Pancreas (tissue), 10 donors: Measurements from ENCODE around the gene PGM5. TPM values are rescaled to one million over a fixed set of nuclear protein-coding genes. Genes with fewer than 3 reads are reported as not detected.
A peak's percentile ranks its signal among the peaks of the same experiment; 100 is the strongest.

Experiments used
- ATAC-seq, 4 donors: fragments of 200-7000 bp; cut with Tn5 transposase; one replicate each; pipeline versions ENCODE4 v1.8.0 to v1.9.1; 2020; ENCODE audit warnings: mild to moderate bottlenecking in 4 of 4, moderate library complexity in 4 of 4
- DNase-seq, 6 donors: peaks; one replicate each; pipeline ENCODE4 v3.0.0-alpha.2; 2020
- FAIRE-seq: peaks from 2 replicates; lab custom pipeline; 2012; peaks lifted over from hg19 to GRCh38; lab: Jason Lieb, UNC
- H3K27ac ChIP-seq, 4 donors: fragments of 200-600 bp; sonication (generic); 1 replicate in 3 of 4; 2 replicates in 1 of 4; pipeline versions ENCODE4 v1.5.0 to v1.8.0; 2020
- H3K27me3 ChIP-seq, 4 donors: fragments of 200-600 bp; one replicate each; pipeline ENCODE4 v1.8.0; 2021
- H3K36me3 ChIP-seq, 3 donors: fragments of 200-600 bp; sonication (generic) in 1 of 3; one replicate each; pipeline versions ENCODE4 v1.5.0 to v1.8.0; 2020 to 2021
- H3K4me1 ChIP-seq, 3 donors: fragments of 200-600 bp; one replicate each; pipeline ENCODE4 v1.8.0; 2021
- H3K4me3 ChIP-seq, 4 donors: fragments of 200-600 bp; sonication (generic) in 2 of 4; one replicate each; pipeline versions ENCODE4 v1.5.0 to v1.8.0; 2020 to 2021
- H3K9me3 ChIP-seq, 4 donors: fragments of 200-600 bp; one replicate each; pipeline ENCODE4 v1.8.0; 2021
- WGBS, 2 donors: extraction: QIAGEN DNeasy Blood & Tissue Kit; methylation state at CpG; one replicate each; pipeline ENCODE4 v1.1.7; 2013; 5-methylcytosine and 5-hydroxymethylcytosine counted together
- intact Hi-C, 3 donors: fragments of 100-400 bp; cut with DNase I; formaldehyde crosslinking; loops; one replicate each; pipeline versions ENCODE4 v1.11.1 to v1.14.2; 2022
- polyA plus RNA-seq, 2 donors: library from polyadenylated mRNA; stranded (reverse); fragments of 200-250 nt; gene quantifications; one replicate each; pipeline ENCODE4 v1.2.3, GENCODE V29; 2013
- total RNA-seq, 6 donors: library from RNA; stranded (reverse); fragmentation: NEBNext Ultra II Directional in 4 of 6; extraction: Animal tissue kit (Norgen Biotek cat#: 25700) in 4 of 6; gene quantifications; one replicate each; pipeline versions ENCODE4 v1.2.1 to v1.2.4, GENCODE V29; 2021 to 2023
- TF ChIP-seq, protein P1 (sequence below), 4 donors: fragments of 200-600 bp; sonication (generic) in 3 of 4; IDR thresholded peaks; one replicate each; pipeline versions ENCODE4 v1.5.0 to v1.8.0; 2021; ENCODE audit warnings: antibody characterized with exemption in 4 of 4
- donor health status: healthy with polysubstance abuse.
- donor health status: DM: no; HTN: no; CAD: no; lungs with moderate emphysema.
- donor health status: DM: no; HTN: no; CAD: no.
- donor health status: control.
- donor health status: control.
- donor health status: Bipolar disorder and iron deficiency.
- donor health status: DM: yes; HTN: yes; CAD: no.
- donor health status: DM: no; HTN: no; CAD: no.
- donor health status: DM: no; HTN: no; CAD: no.
- donor health status: DM: yes; HTN: yes; CAD: no.

Gene PGM5
- total and polyA plus RNA-seq, 8 donors: 1.9 to 4.6 (median 2.3) TPM

DNA sequence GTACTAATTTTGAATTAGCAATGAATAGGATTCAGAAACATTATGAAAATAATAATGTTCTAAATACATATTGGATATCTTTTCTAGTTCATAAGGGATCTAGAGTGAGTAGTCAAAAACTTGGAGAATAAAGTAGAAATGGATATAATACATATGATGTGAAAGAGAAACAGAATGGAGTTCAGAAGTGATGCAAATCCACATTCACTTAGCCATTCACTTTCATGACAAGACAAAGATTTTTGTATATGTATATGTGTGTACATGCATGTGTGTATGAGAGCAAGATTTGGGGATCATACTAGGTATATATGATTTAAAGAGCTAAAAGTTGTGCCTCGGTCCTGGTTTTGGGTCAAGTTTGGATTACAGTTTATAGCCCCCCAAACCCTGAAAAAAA is 150.1 kb downstream of the PGM5 start:
- DNase-seq (no peak), FAIRE-seq (no peak), ATAC-seq (no peak)
- Histone ChIP-seq H3K4me1 (no peaks in the 10 kb centered on the region), H3K27ac (no peak overlapping the region), H3K4me3 (no peak overlapping the region), H3K9me3 (no peaks in the 10 kb centered on the region), H3K36me3 (no peaks in the 10 kb centered on the region), H3K27me3 (no peaks in the 10 kb centered on the region)
- TF ChIP-seq, protein P1, sequence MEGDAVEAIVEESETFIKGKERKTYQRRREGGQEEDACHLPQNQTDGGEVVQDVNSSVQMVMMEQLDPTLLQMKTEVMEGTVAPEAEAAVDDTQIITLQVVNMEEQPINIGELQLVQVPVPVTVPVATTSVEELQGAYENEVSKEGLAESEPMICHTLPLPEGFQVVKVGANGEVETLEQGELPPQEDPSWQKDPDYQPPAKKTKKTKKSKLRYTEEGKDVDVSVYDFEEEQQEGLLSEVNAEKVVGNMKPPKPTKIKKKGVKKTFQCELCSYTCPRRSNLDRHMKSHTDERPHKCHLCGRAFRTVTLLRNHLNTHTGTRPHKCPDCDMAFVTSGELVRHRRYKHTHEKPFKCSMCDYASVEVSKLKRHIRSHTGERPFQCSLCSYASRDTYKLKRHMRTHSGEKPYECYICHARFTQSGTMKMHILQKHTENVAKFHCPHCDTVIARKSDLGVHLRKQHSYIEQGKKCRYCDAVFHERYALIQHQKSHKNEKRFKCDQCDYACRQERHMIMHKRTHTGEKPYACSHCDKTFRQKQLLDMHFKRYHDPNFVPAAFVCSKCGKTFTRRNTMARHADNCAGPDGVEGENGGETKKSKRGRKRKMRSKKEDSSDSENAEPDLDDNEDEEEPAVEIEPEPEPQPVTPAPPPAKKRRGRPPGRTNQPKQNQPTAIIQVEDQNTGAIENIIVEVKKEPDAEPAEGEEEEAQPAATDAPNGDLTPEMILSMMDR (IDR thresholded peaks at IDR 0.05): no peak
- intact Hi-C loops: no loop called here
- WGBS, 2 donors: 89 to 97% methylated on average over 1 of the region's 1 CpG

DNA sequence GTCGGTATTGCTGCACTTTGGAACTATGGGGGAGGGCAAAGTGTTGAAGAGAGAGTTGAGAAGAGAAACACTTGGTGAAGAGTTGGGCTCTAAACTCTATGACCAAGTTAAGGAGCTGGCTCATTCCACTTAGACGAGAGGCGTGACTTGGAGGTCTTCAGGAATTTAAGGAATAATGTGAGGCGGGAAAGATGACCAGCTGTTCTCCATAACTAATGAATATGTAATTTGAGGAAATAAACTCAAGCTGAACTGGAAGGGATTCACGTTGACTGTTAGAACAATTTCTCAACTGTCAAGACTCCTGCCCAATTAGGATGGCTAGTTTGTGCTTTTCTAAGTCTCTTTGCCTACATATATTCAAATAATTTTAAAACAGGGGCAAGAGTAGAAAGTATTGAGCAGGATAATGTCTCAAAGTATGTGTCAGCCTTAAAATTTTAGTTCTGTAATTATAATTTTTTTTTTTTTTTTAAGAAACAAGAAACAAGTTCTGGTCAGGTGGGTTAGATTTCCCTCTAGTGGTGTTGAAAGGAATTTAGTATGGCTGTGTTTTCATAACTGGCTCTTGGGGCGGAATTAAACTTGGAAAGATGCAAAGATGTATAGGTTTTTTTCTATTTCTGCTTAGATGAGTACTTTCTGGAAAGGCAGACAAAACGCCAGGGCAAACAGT is 150.9 kb downstream of the PGM5 start:
- intact Hi-C loops: no loop called here
- no peaks in the 10 kb centered on the region for H3K9me3 ChIP-seq
- no peaks in the 10 kb centered on the region for H3K27me3 ChIP-seq
- peak; percentile 86 for FAIRE-seq
- H3K4me1 ChIP-seq: no peaks in the 10 kb centered on the region
- no peaks in the 10 kb centered on the region for H3K36me3 ChIP-seq
- WGBS, 2 donors: 47 to 55% methylated on average over 7 of the region's 7 CpGs
- peak in 3 of 4 donors; percentile 39 to 66 (median 60) for ATAC-seq
- no peak for DNase-seq
- TF ChIP-seq, protein P1 (IDR thresholded peaks at IDR 0.05): peak; percentile 20 to 68 (median 50)
- H3K27ac ChIP-seq: no peak overlapping the region
- H3K4me3 ChIP-seq: no peak overlapping the region

DNA sequence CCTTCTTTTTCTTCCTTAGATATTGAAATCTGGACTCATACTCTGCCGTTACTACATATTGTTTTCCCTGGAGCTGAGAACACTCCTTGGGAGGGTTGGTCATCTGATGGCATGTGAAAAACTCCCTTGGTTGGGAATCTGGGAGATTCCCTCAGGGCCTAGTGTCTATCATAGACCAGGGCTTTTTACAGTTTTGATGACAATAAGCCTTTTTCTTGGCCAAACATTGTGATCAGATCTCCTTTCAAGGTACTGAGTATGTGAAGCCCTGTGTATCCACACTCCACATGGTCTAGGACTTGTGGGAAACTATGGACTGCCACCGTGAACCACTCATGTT is 151.4 kb downstream of the PGM5 start:
- H3K9me3 ChIP-seq: no peaks in the 10 kb centered on the region
- no peak overlapping the region for H3K4me3 ChIP-seq
- TF ChIP-seq, protein P1 (IDR thresholded peaks at IDR 0.05): peak in 1 of 4 donors; percentile 2
- ATAC-seq (peak in 1 of 4 donors; percentile 30), DNase-seq (no peak), FAIRE-seq (no peak)
- no peaks in the 10 kb centered on the region for H3K4me1 ChIP-seq
- H3K27ac ChIP-seq: no peak overlapping the region
- H3K27me3 ChIP-seq: no peaks in the 10 kb centered on the region
- intact Hi-C loops: no loop called here
- H3K36me3 ChIP-seq: no peaks in the 10 kb centered on the region
- WGBS, 2 donors: 46 to 47% methylated on average over 2 of the region's 2 CpGs

DNA sequence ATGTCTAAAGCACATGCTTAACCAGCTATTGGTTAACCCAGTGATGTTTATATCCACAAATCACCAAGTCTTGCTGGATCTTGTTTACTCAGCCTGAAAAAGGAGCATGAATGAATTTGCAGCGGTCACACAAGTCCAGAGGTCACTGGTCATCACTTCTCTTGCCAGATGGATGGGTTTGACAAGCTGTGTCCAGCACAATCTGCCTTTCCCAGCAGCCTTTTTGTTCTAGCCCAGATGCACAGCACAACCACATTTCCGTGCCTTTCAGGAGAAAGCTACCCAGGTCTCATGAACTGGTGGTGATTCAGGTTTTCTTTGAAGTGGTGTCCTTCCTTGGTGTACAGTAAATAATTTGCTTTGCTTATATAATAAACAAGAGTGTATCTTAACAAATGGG is 152.1 kb downstream of the PGM5 start:
- 59 to 69% methylated on average over 2 of the region's 2 CpGs for WGBS, 2 donors
- TF ChIP-seq, protein P1 (IDR thresholded peaks at IDR 0.05): no peak
- no peaks in the 10 kb centered on the region for H3K9me3 ChIP-seq
- H3K4me1 ChIP-seq: no peaks in the 10 kb centered on the region
- intact Hi-C loops: no loop called here
- no peak overlapping the region for H3K27ac ChIP-seq
- FAIRE-seq: no peak
- H3K27me3 ChIP-seq: no peaks in the 10 kb centered on the region
- H3K36me3 ChIP-seq: no peaks in the 10 kb centered on the region
- ATAC-seq: no peak
- H3K4me3 ChIP-seq: no peak overlapping the region
- DNase-seq: no peak

DNA sequence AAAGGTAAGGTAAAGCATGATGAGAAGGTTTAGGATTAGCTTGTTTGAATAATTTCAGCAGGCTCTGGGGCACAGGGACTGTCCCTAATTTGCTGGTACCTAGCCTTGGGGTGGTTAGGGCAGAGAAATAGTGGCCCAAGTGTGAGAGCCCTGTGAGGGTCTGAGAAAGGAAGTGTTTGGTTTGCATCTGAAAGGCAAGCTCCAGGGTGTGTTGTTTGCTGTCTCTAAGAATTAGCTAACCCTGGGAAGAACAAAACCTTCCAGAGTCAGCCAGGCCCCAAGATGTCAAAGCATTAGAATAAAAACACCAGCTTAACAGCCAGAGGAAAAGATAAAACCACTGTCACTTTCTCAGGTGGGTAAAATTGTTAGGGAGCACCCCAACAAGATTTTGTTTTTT is 153.3 kb downstream of the PGM5 start:
- H3K36me3 ChIP-seq: no peaks in the 10 kb centered on the region
- H3K4me3 ChIP-seq: no peak overlapping the region
- H3K4me1 ChIP-seq: no peaks in the 10 kb centered on the region
- DNase-seq (no peak), ATAC-seq (no peak), FAIRE-seq (no peak)
- intact Hi-C loops: no loop called here
- TF ChIP-seq, protein P1 (IDR thresholded peaks at IDR 0.05): no peak
- no peak overlapping the region for H3K27ac ChIP-seq
- H3K27me3 ChIP-seq: no peaks in the 10 kb centered on the region
- no peaks in the 10 kb centered on the region for H3K9me3 ChIP-seq
